ENCODE results near the gene SEPTIN10. TPM values are rescaled to one million over a fixed set of nuclear protein-coding genes. Genes with fewer than 3 reads are reported as not detected.

The SEPTIN10 gene
- total and polyA plus RNA-seq, 9 of the 15 experiments (the other 6 are each of a cell fraction or from before 2014, with no cell fraction given), result 0.40 TPM; not detected in 8

- no peaks in the 10 kb centered on the region for H3K9me3 ChIP-seq (replicated peaks; ENCODE audit: control insufficient read depth, insufficient read depth, low read depth, low read length)
- H3K4me1 ChIP-seq (replicated peaks in 1 of 2; ENCODE audit: control insufficient read depth in 2 of 2, insufficient read depth in 2 of 2, low read length in 2 of 2), result no peaks in the 10 kb centered on the region
- H3K27me3 ChIP-seq (ENCODE audit: control insufficient read depth in 2 of 2, insufficient read depth in 2 of 2, low read length in 2 of 2), result peaks cover 0 to 59% of the 10 kb centered on the region in 2 experiments; a peak in 3 of 5 replicates
- no peak overlapping the region; a peak in 1 of 4 replicates for H3K9ac ChIP-seq (ENCODE audit: insufficient read depth in 1 of 2, low read depth in 2 of 2, low read length in 2 of 2)
- H2AFZ ChIP-seq (ENCODE audit: low read depth, low read length), result no peak overlapping the region
- no peaks in the 10 kb centered on the region for H3K9me1 ChIP-seq (ENCODE audit: control insufficient read depth, insufficient read depth, low read length)
- no peaks in the 10 kb centered on the region for H3K79me2 ChIP-seq (ENCODE audit: control insufficient read depth, insufficient read depth, low read length)
- ATAC-seq (no peak), DNase-seq (ENCODE audit: extremely low read depth in 1 of 4, low spot score in 3 of 4) (no peak), FAIRE-seq (no peak)
- no peaks in the 10 kb centered on the region for H3K36me3 ChIP-seq (ENCODE audit: control insufficient read depth, insufficient read depth, low read length)
- ChIA-PET POLR2A (interaction anchor here (0.5 kb wide), 1 partner anchor 13 kb away, joined by 3 read pairs; no protein-coding TSS in a partner anchor), CTCF (ENCODE audit: low intra/inter-chr PET ratio) (no interaction called here)
- intact Hi-C loops (cut with micrococcal nuclease), result no loop called here
- no peak overlapping the region for H3K27ac ChIP-seq (ENCODE audit: extremely low read depth, low read depth, low read length)
- WGBS (ENCODE audit: insufficient coverage, low coverage, missing lambda C conversion rate), result 2% methylated on average over 15 of the region's 16 CpGs
- no TSS peak for BruUV-seq (replicated peaks)
- H3K4me3 ChIP-seq, result no peak overlapping the region
- no peak overlapping the region for H3K4me2 ChIP-seq (ENCODE audit: insufficient read depth, low read length)
- in situ Hi-C loops (cut with MboI), result no loop called here
- H4K20me1 ChIP-seq (replicated peaks; ENCODE audit: control insufficient read depth, insufficient read depth, low read length), result no peaks in the 10 kb centered on the region; the same call in 1 of the 2 replicates
- TF ChIP-seq ZNF449 (CRISPR knock-in tag; IDR thresholded peaks at IDR 0.05), result no peak
- no peak for TF ChIP-seq NR2C2 (CRISPR knock-in tag; IDR thresholded peaks at IDR 0.05)
- no peak for TF ChIP-seq NR2C2 (tag; IDR thresholded peaks at IDR 0.05)
- TF ChIP-seq DPF2 (IDR thresholded peaks at IDR 0.05), result no peak
- no peak for TF ChIP-seq TEAD2 (tag; IDR thresholded peaks at IDR 0.05)
- TF ChIP-seq ELF1 (tag; IDR thresholded peaks at IDR 0.05), result no peak
- no peak for TF ChIP-seq CHD7 (IDR thresholded peaks at IDR 0.05; ENCODE audit: low read depth, low read length)
- TF ChIP-seq NFATC3 (IDR thresholded peaks at IDR 0.05), result no peak
Observed at GRCh38 chr2:109527846-109528705, 85.7 kb downstream of the SEPTIN10 start.

Data from K562 (cell line).